Epithelial cell of prostate (primary cell): Measurements from ENCODE around the gene THOC5.
"Not testable (repeated sequence)": the region's sequence is repeated elsewhere in the genome, so short reads cannot be mapped to it uniquely, and the experiment has no call there.

Experiments
- DNase-seq: peaks from one replicate; pipeline ENCODE4 v3.0.0-alpha.2; 2011; ENCODE audit warnings: low read depth, low spot score
- H3K27ac ChIP-seq: fragments of 450-650 bp; 2 replicates; pipeline ENCODE4 v1.5.1; 2017; ENCODE audit warnings: mild to moderate bottlenecking

THOC5 gene

GRCh38 chr22:29563652-29564460 is 10.3 kb upstream of the THOC5 start:
- DNase-seq, result no peak
- no peak overlapping the region for H3K27ac ChIP-seq

DNA sequence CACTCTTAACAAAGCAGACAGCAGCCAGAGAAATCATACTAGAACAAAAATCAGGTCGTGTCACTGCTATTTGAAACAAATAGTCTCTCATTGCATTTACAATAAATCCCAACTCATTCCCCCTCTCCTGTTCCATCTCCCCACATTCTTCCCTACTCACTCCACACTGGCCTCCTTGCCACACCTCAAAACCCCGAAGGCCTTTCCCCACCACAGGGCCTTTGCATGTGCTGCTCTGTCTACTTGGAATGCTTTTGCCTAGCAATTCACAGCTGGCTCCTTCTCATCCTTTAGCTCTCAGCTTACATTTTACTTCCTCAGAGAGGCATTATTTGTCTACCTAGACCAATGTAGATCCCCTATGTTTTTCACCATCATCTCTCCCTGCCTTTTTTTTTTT is 6.3 kb upstream of the THOC5 start:
- no peak for DNase-seq

GRCh38 chr22:29559030-29559429 is 5.5 kb upstream of the THOC5 start:
- DNase-seq, result no peak
- no peak overlapping the region for H3K27ac ChIP-seq

More for the DNA sequence above, 6.3 kb upstream of the THOC5 start:
- no peak overlapping the region for H3K27ac ChIP-seq

DNA sequence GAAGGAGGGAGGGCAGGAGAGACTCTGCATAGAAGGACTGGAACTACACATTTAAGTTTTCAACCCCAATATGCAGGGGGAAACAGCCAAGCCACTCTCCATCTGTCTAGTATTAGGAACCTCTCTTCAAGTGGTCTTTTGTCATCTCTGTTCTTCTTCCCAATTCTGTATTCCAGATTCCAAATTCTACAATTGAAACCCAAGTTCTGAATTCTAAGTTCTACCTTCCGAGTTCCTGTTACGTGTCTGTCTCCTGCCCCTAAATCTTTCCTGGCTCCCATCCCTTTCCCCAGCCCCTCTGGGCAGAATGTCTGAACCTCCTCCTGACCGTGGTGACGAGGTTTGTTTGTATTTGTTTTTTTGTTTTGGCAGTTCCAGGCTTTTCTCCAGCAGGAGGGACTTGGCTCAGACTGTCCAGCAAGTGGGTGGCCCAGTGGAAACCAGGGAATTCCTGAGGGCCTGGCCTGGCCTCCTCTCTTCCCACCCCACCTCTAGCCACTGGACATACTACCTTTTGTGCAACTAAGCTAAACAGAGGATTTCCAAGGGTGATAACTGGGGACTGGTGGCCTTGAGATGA is 1.6 kb upstream of the THOC5 start:
- H3K27ac ChIP-seq, result no peak overlapping the region
- no peak for DNase-seq

GRCh38 chr22:29552357-29552756 is 1.2 kb downstream of the THOC5 start:
- not testable (repeated sequence) for H3K27ac ChIP-seq, DNase-seq

DNA sequence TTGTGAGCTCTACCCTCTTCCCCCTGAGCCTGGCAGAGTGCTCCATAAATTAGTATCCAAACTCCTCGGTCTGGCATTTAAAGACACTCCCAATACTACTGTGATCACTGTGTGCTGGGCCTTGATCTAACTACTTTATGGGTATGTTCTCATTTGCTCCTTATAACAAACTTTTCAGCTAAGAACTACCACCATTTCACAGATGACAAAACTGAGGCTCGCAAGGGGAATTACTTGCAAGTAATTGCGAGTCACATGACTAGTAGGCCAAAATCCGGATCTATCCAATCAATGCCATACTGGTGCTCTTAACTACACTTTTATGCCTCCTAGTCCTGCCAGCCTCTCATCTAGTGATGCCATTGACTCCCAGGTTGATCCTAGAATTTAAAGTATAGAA is 3.6 kb downstream of the THOC5 start:
- no peak for DNase-seq
- no peak overlapping the region for H3K27ac ChIP-seq

DNA sequence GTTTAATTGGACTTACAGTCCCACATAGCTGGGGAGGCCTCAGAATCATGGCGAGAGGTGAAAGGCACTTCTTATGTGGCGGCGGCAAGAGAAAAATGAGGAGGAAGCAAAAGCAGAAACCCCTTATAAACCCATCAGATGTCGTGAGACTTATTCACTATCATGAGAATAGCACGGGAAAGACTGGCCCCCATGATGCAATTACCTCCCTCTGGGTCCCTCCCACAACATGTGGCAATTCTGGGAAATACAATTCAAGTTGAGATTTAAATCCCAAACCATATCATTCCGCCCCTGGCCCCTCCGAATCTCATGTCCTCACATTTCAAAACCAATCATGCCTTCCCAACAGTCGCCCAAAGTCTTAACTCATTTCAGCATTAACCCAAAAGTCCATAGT is 8.5 kb downstream of the THOC5 start:
- not testable (repeated sequence) for DNase-seq, H3K27ac ChIP-seq

GRCh38 chr22:29541845-29542244 is 11.7 kb downstream of the THOC5 start:
- DNase-seq, result no peak
- H3K27ac ChIP-seq, result no peak overlapping the region

- no peak overlapping the region for H3K27ac ChIP-seq
- no peak for DNase-seq
These were observed 14.5 kb downstream of the THOC5 start for GRCh38 chr22:29539105-29539504.

DNA sequence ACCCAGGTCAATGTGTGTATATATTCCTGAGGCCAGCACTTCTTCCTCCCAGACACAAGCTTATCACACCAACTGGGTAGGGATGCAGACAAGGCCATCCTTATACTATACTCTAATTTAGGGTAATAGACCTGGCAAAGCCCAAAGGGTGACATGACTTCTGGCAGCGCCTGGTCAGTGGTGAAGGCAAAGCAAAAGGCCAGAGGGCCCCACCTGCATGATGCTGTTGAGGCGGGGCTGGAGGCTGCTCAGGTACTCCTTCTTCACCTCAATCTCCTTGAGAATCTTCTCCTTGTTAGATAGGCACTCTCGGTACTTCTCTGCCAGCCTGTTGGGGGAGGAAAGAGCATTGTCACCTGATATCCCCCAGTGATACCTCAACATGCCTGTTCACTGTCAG is 17.1 kb downstream of the THOC5 start:
- no peak for DNase-seq
- H3K27ac ChIP-seq, result no peak overlapping the region

- no peak for DNase-seq
- no peak overlapping the region for H3K27ac ChIP-seq
These were observed 22.1 kb downstream of the THOC5 start for GRCh38 chr22:29531419-29531818.

GRCh38 chr22:29530716-29531115 is 22.8 kb downstream of the THOC5 start:
- no peak for DNase-seq

GRCh38 chr22:29528144-29528543 is 25.4 kb downstream of the THOC5 start:
- H3K27ac ChIP-seq, result no peak overlapping the region
- DNase-seq, result no peak

More at GRCh38 chr22:29530716-29531115, 22.8 kb downstream of the THOC5 start:
- no peak overlapping the region for H3K27ac ChIP-seq

DNA sequence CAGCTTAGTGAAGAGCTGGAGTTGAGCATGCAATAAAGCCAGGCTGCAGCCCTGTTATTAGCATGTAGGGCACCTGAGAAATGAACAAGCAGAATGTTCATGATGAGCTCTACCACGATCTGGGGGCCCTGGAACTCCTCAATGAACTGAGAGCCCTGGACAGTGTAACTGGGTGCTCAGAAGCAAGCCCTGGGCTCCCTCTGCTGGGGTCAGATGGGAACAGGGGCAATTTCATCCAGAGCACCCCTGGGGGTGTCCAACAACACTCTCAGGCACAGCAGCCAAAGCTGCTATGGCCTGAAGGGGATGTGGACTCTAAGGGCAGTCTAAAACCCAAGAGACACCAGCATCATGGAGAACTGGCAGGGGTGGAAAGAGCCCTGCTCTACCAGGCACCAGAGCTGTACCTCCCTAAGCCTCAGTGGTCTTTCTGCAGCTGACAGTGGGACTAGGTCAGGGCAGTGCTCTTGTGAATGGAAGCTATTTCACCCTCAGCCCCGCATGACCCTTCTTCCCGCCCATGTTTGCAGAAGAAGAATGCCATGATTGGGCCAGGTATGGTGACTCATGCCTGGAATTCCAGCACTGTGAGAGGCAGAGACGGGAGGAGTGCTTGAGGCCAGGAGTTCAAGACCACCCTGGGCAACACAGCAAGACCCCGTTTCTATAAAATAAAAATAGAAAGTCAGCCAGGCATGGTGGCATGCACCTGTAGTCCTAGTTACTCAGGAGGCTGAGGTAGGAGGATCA is 28.9 kb downstream of the THOC5 start:
- no peak for DNase-seq
- H3K27ac ChIP-seq, result no peak overlapping the region

- DNase-seq, result no peak
- no peak overlapping the region for H3K27ac ChIP-seq
These were observed 29.8 kb downstream of the THOC5 start for GRCh38 chr22:29523761-29524160.

GRCh38 chr22:29521526-29521925 is 32.0 kb downstream of the THOC5 start:
- no peak for DNase-seq
- H3K27ac ChIP-seq, result no peak overlapping the region

DNA sequence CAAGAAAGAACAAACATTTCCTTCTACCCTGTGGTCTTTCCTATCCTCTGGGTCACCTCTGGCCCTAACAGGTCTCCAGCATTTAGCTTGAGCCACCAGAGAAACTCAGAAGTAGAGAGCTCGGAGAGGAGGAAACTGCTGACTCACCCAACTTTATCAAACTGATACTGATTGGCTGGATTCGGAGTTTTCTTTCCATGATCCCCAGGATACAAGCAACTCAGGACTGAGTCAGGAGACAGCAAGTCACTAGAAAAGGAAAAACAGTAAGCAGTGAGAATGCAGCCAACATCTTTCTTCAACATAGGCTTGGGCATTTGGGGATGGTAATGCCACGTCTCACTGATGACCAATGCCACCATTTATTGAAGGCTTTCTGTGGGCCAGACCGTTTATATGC is 32.7 kb downstream of the THOC5 start:
- DNase-seq, result no peak
- H3K27ac ChIP-seq, result no peak overlapping the region

DNA sequence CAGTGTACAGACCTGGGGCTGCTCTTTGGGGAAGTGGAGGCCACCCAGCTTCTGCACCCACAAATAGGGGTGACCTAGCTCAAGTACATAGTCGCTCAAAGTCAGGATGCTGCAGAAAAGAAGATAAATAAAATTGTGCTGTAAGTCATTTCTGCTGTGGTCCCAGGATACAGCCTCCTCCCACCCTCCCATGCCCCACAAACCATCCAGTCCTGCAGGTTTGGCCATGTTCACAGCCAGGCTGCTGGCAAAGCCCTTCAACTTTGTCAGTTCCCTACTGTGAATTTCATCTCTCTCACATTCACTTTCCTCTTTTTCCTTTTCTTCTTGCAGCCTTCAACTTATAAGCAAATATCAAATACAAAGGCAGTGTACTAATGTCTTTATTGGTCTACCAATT is 33.6 kb downstream of the THOC5 start:
- no peak overlapping the region for H3K27ac ChIP-seq
- DNase-seq, result no peak

DNA sequence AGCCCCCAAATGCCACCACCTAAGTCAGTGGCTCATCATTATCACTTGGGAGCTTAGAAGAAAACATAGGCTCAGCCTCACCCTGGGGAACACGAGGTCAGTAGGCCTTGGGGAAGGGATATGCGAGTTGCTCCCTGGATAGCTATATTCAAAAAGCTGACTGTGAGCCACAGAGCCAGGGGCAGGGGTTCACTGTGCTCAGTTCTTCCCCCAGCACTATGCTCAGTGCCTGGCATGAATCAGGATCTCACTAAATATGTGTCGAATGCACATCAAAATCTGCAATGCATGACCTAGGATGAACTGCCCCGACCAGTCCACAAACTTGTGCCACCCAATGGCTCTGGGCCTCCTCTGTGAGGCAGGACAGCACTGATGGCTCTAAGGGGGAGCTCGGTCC is 35.1 kb downstream of the THOC5 start:
- H3K27ac ChIP-seq, result no peak overlapping the region
- no peak for DNase-seq

DNA sequence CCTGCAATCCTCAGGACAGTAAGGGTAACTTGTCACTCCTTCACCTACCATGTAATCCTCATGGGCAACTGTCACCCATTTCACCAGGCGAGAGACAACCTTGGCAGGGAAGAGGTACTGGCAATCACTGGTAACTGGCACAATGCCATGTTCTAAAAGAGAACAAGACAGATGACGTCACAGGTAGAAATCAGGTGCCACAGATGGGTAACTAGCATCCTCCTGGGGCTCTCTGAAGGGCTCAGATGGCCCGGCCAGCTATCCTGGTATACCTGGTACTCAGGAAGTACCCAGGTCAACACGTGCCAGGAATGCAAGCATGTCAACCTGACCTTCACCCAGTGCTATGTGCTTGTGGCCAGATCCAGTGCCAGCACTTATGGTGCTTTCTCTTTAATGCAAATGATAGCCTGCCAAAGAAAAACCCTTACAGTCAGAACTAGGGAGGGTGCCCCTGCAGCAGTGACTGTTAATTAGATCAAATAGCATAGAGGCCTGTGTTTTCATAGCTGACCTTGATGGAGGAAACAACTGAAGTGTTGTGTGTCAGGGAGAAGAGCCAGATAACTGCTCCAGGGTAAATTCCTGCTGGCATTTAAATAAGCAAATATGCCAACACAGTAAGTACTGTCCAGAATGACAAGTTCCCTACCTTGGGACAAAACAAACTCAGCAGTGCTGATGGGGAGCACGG is 36.2 kb downstream of the THOC5 start:
- no peak overlapping the region for H3K27ac ChIP-seq
- no peak for DNase-seq

- no peak overlapping the region for H3K27ac ChIP-seq
- DNase-seq, result no peak
These were observed 41.5 kb downstream of the THOC5 start for GRCh38 chr22:29512031-29512430.
